ENCODE results near the gene ROPN1L.

DNA sequence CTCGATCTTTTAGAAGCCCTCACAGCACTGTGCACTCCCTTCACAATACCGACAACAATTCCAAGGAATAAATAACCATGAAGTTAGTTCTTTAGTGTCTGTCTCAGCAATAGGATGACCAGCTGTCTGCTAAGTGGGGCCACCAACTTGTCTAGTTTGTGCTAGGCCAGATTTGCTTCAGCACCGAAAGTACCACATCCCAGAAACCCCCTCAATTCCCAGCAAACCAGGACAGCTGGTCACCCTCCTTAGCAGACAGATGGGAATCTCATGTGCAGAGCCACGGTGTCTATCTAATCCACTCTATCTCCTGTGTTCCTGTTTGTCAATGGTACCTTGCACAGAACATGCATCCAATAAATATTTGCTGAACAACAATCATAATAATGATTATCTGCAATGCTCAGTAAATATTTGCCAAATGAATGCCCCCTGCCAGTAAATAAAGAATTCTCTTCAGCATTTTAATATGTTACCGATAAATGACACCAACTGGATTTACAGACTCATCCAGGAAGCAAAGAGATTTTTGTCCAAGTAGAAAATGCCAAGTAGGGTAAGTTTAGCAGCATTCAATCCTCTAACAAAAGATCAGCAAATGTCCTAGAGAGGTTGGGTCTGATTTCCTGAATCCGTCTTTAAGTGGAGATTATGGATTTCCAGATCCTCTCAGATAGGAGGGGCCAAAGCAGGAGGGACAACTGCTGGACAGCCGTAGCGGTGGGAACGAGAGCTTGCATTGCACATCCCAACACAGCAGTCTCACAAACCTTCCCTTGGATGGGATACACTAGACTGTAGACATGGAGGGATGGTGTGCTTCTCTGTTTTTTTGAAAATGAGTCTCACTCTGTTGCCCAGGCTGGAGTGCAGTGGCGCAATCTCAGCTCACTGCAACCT lies 70.3 kb downstream of the ROPN1L start:
- TF ChIP-seq, protein P1, sequence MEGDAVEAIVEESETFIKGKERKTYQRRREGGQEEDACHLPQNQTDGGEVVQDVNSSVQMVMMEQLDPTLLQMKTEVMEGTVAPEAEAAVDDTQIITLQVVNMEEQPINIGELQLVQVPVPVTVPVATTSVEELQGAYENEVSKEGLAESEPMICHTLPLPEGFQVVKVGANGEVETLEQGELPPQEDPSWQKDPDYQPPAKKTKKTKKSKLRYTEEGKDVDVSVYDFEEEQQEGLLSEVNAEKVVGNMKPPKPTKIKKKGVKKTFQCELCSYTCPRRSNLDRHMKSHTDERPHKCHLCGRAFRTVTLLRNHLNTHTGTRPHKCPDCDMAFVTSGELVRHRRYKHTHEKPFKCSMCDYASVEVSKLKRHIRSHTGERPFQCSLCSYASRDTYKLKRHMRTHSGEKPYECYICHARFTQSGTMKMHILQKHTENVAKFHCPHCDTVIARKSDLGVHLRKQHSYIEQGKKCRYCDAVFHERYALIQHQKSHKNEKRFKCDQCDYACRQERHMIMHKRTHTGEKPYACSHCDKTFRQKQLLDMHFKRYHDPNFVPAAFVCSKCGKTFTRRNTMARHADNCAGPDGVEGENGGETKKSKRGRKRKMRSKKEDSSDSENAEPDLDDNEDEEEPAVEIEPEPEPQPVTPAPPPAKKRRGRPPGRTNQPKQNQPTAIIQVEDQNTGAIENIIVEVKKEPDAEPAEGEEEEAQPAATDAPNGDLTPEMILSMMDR (IDR thresholded peaks at IDR 0.05; ENCODE audit: control extremely low read depth in 1 of 3, insufficient read depth in 1 of 3, low read depth in 1 of 3, low read length in 3 of 3): no peak
- TF ChIP-seq RNF2 (IDR thresholded peaks at IDR 0.05; ENCODE audit: borderline replicate concordance, low read depth, low read length, missing control alignments, poor library complexity, severe bottlenecking) (no peak), USF2 (IDR thresholded peaks at IDR 0.05; ENCODE audit: low read length) (no peak), POLR2A (IDR thresholded peaks at IDR 0.05; ENCODE audit: control extremely low read depth in 1 of 2, low read depth in 2 of 2, low read length in 2 of 2) (no peak), GABPA (IDR thresholded peaks at IDR 0.05; ENCODE audit: borderline replicate concordance, insufficient read depth, low read length) (no peak), ZNF274 (IDR thresholded peaks at IDR 0.05; ENCODE audit: borderline replicate concordance, extremely low read depth, low read length) (no peak), SIN3A (conservative IDR thresholded peaks at IDR 0.05 in 1 of 2, IDR thresholded peaks at IDR 0.05 in 1 of 2; ENCODE audit: low read depth in 1 of 2, low read length in 2 of 2) (no peak), RFX5 (IDR thresholded peaks at IDR 0.05; ENCODE audit: borderline replicate concordance, low read depth, low read length) (no peak), ATF3 (IDR thresholded peaks at IDR 0.05; ENCODE audit: insufficient read depth, low read depth, low read length) (no peak), EZH2 (IDR thresholded peaks at IDR 0.05; ENCODE audit: low read depth, low read length, severe bottlenecking) (no peak), CBX8 (IDR thresholded peaks at IDR 0.05; ENCODE audit: borderline replicate concordance, low read depth, low read length) (no peak)

All from H1 (cell line).